G401.6 (cell line): ENCODE results near the gene BACH2.
"Not testable (repeated sequence)": the region's sequence is repeated elsewhere in the genome, so short reads cannot be mapped to it uniquely, and the experiment has no call there.

Source experiments
- FAIRE-seq: peaks from 2 replicates; lab custom pipeline; 2012; peaks lifted over from hg19 to GRCh38; lab: Jason Lieb, UNC

The BACH2 gene

GRCh38 chr6:90180526-90180925 lies 116.1 kb downstream of the BACH2 start:
- no peak for FAIRE-seq

GRCh38 chr6:90179190-90180169 lies 117.2 kb downstream of the BACH2 start:
- peak; percentile 33 for FAIRE-seq

GRCh38 chr6:90178384-90178855 lies 118.2 kb downstream of the BACH2 start:
- FAIRE-seq: no peak

GRCh38 chr6:90177544-90178383 lies 118.9 kb downstream of the BACH2 start:
- no peak for FAIRE-seq

- no peak for FAIRE-seq
Measured at GRCh38 chr6:90175627-90176538, 120.8 kb downstream of the BACH2 start.

GRCh38 chr6:90173262-90173925 lies 123.2 kb downstream of the BACH2 start:
- FAIRE-seq: no peak

GRCh38 chr6:90170601-90171000 lies 126.0 kb downstream of the BACH2 start:
- no peak for FAIRE-seq

- no peak for FAIRE-seq
Measured at GRCh38 chr6:90169374-90169773, 127.3 kb downstream of the BACH2 start.

- FAIRE-seq: no peak
Measured at GRCh38 chr6:90168693-90169131, 127.9 kb downstream of the BACH2 start.

- no peak for FAIRE-seq
Measured at GRCh38 chr6:90167514-90168379, 128.9 kb downstream of the BACH2 start.

GRCh38 chr6:90166155-90166924 lies 130.3 kb downstream of the BACH2 start:
- FAIRE-seq: not testable (repeated sequence)

GRCh38 chr6:90162648-90163387 lies 133.8 kb downstream of the BACH2 start:
- FAIRE-seq: no peak

GRCh38 chr6:90160013-90160412 lies 136.6 kb downstream of the BACH2 start:
- no peak for FAIRE-seq

- no peak for FAIRE-seq
Measured at GRCh38 chr6:90159452-90159851, 137.2 kb downstream of the BACH2 start.

- FAIRE-seq: no peak
Measured at GRCh38 chr6:90158936-90159335, 137.7 kb downstream of the BACH2 start.

GRCh38 chr6:90157441-90157840 lies 139.2 kb downstream of the BACH2 start:
- no peak for FAIRE-seq

- FAIRE-seq: no peak
Measured at GRCh38 chr6:90156861-90157260, 139.8 kb downstream of the BACH2 start.

GRCh38 chr6:90154755-90155470 lies 141.7 kb downstream of the BACH2 start:
- FAIRE-seq: no peak
